Cardiac fibroblast (primary cell): Measurements from ENCODE around the gene P2RX2.

ENCODE experiments used
- DNase-seq, 2 donors: peaks; one replicate each; pipeline versions ENCODE4 v3.0.0 to v3.0.0-alpha.2; 2010; ENCODE audit warnings: low read depth in 2 of 2
- H3K4me3 ChIP-seq, 2 donors: replicated peaks in 1 of 2; 1 replicate in 1 of 2; 2 replicates in 1 of 2; pipeline ENCODE4 v1.5.1; 2011; ENCODE audit warnings: low read depth in 2 of 2, low read length in 2 of 2, mild to moderate bottlenecking in 2 of 2, moderate library complexity in 1 of 2
- CTCF ChIP-seq: IDR thresholded peaks from one replicate; pipeline ENCODE4 v1.5.1; 2011; ENCODE audit warnings: low read depth, mild to moderate bottlenecking, low read length, inconsistent platforms

Gene P2RX2

GRCh38 chr12:132572106-132572505, 46.5 kb upstream of the P2RX2 start:
- DNase-seq: no peak
- TF ChIP-seq CTCF: no peak
- no peak overlapping the region for H3K4me3 ChIP-seq

- no peak for TF ChIP-seq CTCF
- H3K4me3 ChIP-seq: no peak overlapping the region
- no peak for DNase-seq
These were observed 45.5 kb upstream of the P2RX2 start for GRCh38 chr12:132572801-132573760.

- no peak for DNase-seq
- no peak overlapping the region for H3K4me3 ChIP-seq
- no peak for TF ChIP-seq CTCF
These were observed 44.1 kb upstream of the P2RX2 start for GRCh38 chr12:132574271-132574996.

GRCh38 chr12:132575661-132576060, 42.9 kb upstream of the P2RX2 start:
- no peak overlapping the region for H3K4me3 ChIP-seq
- no peak for TF ChIP-seq CTCF
- no peak for DNase-seq

GRCh38 chr12:132576701-132577100, 41.9 kb upstream of the P2RX2 start:
- no peak for DNase-seq
- no peak for TF ChIP-seq CTCF
- H3K4me3 ChIP-seq: no peak overlapping the region

GRCh38 chr12:132577191-132577920, 41.2 kb upstream of the P2RX2 start:
- TF ChIP-seq CTCF: no peak
- H3K4me3 ChIP-seq: no peak overlapping the region
- DNase-seq: no peak
